ENCODE data around the gene GGTLC3.
"Not testable (repeated sequence)": the region's sequence is repeated elsewhere in the genome, so short reads cannot be mapped to it uniquely, and the experiment has no call there.

DNA sequence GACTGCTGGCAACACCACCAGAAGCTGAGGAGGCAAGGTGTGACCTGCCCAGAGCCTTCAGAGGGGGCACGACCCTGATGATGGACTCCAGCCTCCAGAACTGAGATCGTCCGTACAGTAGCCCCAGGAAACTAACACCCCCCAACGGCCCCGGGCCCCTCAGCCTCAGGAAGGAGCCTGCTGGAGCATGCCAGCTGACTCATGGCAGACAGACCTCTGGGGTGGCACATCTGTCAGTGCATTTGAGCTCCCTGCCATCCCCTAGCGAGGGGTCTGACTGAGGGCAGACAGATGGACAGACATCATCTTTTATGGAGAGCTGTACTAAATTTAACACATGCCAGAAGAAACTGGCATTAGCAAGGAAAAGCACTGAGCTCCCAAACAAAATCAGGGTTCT lies 22.0 kb upstream of the GGTLC3 start:
- TF ChIP-seq POLR2A (IDR thresholded peaks at IDR 0.05) = not testable (repeated sequence)
- TF ChIP-seq, protein P1, sequence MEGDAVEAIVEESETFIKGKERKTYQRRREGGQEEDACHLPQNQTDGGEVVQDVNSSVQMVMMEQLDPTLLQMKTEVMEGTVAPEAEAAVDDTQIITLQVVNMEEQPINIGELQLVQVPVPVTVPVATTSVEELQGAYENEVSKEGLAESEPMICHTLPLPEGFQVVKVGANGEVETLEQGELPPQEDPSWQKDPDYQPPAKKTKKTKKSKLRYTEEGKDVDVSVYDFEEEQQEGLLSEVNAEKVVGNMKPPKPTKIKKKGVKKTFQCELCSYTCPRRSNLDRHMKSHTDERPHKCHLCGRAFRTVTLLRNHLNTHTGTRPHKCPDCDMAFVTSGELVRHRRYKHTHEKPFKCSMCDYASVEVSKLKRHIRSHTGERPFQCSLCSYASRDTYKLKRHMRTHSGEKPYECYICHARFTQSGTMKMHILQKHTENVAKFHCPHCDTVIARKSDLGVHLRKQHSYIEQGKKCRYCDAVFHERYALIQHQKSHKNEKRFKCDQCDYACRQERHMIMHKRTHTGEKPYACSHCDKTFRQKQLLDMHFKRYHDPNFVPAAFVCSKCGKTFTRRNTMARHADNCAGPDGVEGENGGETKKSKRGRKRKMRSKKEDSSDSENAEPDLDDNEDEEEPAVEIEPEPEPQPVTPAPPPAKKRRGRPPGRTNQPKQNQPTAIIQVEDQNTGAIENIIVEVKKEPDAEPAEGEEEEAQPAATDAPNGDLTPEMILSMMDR (IDR thresholded peaks at IDR 0.05) = not testable (repeated sequence)
